RPMI7951 (cell line): ENCODE data around the gene TRAF5. TPM values are rescaled to one million over a fixed set of nuclear protein-coding genes. Genes with fewer than 3 reads are reported as not detected.

Source experiments
- DNase-seq: peaks from one replicate; pipeline ENCODE4 v3.0.0-alpha.2; 2012; ENCODE audit warnings: low read depth
- total RNA-seq: library from RNA; depleted of rRNA; stranded (reverse); fragments of >200 nt; shearing (Covaris generic); gene quantifications from 2 replicates; pipeline ENCODE4 v1.2.3, GENCODE V29; 2014

TRAF5 gene
- total RNA-seq, 1 experiment from 2014 or later: 7.9 TPM

DNA sequence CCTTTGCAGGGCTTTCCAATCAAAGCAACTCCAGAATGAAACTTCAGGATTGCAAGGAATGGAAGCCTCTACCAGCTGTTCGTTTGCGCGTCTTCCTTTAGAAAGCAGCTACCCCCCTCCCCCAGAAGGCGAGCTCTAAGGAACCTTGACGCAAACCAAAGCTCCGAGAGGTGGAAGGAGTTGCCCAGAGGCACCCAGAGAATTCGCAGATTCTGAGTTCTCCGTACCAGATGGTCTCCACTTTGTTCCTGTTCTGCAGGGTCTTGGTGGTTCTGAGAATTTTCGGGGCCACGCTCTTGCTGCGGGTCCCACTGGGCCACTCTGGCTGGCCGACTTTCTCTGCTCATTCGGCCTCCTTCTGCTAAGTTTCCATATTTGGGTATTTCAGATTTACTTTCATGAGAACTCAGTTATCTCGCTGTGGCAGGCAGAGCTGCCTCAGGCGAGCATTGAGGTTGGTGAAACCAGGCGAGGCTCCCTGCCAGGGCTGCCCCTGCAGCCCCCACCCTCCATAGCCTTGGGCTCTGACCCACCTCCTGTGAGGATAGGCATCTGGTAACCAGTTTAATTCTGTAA lies 801 bp downstream of the TRAF5 start:
- peak; percentile 80 for DNase-seq

DNA sequence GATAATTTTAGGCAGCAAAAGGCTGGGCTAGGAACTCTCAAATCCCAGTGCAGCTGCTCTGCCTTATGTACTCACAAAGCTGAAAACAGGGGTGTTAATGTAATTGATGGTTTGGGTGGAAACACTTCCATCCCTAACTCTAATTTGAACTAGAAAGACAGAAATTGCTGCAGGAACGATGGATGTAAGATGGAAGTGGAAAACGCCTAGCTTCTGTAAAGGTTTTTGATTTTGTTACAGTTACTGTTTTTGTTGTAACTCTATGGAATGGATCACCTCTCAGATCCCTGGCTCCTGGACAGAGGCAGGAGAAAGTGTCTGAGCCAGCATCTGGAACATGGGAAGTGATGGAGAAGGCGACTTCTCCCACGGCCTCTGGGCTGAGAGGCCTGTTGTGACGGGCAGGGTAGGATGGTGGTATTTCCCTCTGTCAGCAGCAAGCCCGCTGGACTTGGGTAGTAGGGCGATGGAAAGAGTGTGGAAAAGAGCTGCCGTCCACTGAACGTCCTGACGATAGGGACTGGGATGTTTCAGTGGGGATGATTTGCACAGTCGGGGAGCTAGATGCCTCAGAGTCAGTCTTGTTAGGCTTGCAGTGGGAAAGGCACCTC lies 1.6 kb downstream of the TRAF5 start:
- DNase-seq: no peak

DNA sequence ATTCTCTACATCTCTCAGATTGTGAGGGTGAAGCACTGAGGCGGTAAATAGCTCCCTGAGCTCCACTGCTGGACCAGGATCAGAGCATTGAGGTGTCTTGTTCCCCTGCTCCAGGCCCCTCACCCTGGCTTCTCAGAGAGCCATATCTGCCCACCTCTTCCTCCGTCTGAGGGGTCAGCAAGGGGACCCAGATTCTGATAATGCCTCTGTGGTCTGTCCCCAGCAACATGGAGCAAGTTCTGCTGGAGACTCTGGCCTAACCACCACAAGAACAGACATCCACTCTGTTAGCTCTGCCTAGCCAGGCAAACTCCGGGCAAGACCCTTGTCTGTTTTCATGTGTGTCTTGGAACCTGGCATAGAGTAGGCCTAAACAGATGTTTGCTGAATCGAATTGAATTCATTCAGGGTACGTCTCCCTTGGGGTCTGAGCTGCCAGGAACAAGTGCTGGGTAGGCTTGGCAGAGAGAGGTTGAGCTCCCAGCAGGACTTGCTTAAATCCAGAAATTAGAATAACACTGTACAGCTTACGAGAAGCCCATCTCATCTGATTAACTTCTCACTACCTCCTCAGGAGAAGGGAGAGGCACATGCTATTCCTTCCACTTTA lies 2.3 kb downstream of the TRAF5 start:
- DNase-seq: no peak

DNA sequence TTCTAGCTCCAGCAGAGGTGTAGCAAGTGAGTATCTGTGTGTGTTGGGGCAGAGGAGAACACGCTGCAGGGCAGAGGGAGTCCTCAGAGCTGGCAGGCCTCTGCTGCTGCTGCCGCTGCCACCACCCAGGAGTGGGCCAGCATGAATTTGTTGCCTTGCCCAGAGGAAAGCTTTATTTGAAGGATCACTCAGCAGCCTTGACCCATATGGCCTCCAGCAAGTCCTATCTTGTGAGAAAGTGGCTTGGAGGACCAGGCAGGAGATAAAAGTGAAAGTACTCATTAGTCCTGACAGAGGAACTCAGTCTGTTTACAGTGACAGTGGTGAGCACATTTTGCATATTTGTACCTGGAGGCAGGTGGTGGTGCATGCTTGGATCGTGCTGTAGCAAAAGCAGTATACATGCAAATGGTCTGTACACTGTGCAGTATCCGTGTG lies 3.1 kb downstream of the TRAF5 start:
- no peak for DNase-seq

DNA sequence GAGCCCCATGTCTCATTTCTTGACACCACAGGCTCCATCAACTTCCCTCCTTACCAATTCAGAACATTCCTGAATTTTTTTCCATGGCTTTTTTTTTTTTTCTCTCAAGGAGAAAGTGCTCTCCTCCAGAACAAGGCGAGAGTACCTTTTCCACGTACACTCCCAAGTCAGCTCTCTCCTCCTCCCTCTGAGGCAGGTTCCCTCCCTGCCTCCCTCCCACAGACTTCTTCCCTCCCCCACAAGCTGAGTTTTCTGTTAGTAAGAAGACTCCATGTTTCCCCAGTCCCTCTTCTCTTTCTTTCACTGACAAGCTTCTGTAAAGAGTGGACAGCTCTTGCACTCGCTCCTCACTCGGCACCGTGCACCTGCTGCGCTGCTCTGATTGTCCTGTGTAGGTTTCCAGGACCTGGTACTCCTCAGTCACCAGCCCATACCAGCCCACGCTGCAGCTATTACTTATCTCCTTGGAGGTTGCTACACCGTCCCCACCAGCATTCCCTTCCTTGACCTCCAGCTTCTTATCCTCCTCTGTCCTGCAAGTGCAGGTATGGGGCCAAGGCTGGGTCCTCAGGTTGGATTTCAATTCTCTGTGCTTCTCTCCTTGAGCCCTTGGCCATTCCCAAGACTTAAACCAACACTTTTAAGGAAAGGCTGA lies 3.8 kb downstream of the TRAF5 start:
- DNase-seq: no peak

DNA sequence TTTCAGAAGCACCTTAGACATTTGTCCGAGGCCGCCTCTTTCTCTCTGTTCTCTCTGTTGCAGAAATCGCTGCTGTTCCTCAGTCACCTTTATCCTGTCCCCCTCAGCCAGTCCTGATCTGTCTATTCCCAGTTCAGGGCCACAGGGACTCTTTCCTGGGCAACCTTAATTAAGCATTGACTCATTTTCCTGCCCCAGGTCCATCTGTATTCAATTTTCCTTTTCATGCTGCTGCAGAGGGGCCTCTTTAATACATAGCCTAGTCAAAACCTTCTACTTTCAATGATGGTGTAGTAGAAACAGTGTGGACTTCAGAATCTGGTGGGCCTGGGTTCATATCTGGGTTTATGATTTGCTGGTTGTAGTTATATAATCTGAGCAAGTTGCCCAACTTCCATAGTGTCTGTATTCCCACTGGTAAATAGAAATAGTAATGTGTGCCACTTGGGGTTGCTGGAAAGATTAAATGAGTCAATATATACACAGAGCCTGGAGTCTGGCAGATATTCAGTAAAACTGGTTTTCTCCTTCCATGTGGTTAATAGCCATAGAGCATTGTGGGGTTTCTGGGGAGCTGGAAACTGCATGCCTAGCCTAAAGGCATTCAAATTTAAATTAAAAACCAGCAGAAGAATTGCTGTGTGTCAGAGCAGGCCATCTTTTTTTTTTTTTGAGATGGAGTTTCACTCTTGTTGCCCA lies 4.5 kb downstream of the TRAF5 start:
- peak; percentile 82 for DNase-seq

DNA sequence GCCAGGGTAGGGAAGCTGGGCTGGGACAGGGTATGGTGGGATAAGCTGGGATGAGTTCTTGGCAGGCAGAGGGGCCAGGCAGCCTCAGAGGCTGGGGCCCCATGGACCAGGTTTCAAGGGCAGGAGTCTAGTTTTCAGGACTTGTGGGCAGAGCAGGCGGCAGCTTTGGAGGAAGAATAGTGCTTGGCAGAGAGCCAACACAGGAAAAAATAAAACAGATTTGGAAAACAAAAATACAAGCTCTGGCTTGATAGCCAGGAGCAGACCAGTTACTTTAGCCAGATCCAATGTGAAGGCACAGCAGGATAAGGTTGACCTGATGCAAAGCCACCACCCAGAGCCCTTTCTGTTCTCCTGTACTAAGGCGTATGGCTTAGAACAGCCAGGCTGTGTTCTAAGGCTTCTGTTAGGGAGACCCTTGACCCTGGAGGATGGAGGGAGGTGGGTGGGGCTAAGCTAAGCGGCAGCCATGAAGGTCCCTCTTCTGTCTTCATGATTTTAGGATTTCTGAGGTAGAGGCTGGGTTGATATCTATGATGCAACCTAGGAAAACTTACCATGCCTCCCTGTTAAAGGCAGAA lies 5.5 kb downstream of the TRAF5 start:
- no peak for DNase-seq

DNA sequence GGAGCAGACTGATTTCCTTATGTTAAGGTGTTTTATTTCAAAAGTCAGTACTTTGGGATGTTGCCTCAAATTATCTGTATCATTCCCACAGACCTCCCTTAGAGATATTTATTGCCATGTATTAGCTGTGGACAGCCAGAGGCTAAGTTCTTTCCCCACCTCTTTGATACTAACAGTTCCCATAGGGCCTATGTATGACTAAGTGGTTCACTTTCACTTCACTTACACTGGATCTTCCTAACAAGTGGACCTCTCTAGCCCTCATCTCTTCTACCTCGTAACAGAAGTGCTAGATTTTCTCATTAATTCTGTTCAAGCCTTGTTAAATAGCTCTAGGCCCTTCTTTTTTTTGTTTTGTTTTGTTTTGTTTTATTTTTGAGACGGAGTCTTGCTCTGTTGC lies 6.2 kb downstream of the TRAF5 start:
- no peak for DNase-seq

DNA sequence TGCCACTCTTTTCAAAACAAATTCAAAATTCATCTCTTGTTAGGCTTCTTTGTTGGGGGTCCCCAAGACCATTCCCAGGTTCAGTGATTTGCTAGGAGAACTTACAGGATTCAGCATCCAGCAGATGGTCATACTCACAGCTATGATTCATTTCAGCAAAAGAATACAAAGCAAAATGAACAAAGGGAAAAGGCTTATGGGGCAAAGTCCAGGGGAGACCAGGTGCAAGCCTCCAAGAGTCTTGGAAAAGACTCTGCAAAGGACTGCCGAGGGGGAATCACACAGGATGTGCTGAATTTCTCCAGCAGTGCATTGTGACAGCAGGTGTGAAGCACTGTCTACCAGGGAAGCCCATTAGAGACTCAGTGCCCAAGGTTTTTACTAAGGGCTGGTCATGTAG lies 7.3 kb downstream of the TRAF5 start:
- DNase-seq: no peak

DNA sequence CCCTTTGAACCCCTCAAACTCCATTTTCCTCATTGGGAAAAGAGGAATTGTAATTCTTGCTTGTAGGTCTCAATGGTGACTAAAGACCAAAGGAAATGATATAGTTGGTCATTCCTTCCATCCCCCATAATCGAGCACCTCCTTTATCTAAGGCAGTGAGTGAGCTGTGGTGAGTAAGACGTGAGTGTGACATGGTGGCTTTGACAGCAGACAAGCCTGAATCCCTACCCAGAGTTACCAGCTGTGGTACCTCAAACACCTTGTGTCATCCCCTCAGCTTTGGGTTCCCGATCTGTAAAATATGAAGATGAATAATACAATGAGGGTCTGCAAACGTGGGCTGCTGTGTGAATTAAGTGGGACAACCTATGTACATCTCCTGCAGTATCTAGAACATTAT lies 8.4 kb downstream of the TRAF5 start:
- DNase-seq: no peak

DNA sequence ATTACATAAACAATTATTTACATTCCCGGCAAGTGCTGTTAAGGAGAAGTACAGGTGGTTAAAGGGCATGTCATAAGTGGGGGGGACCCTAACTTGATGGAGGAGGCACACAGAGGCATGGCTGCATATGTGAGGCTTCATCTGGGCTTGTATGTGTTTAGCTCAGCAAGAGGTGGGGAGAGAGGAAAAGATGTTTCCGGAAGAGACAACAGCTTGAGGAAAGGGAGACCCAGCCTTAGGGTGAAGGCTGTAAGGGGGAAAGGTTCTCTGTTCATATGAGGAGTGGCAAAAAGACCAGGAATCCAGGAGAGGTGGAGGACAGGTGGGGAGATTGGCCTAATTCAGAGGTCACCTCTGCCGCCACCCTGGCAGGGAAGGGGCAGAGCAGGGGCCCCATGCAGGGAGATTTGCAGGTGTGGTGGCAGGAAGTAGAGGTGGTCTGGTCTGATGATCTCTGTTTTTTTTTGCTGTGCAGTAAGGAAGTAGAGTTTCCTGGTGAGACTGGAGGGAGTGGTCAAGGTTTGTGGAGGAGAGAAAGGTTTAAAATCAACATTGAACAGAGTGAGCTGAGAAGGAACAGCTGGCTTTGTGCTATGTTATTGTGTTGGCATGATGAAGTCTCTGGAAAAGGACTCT lies 9.0 kb downstream of the TRAF5 start:
- DNase-seq: no peak

DNA sequence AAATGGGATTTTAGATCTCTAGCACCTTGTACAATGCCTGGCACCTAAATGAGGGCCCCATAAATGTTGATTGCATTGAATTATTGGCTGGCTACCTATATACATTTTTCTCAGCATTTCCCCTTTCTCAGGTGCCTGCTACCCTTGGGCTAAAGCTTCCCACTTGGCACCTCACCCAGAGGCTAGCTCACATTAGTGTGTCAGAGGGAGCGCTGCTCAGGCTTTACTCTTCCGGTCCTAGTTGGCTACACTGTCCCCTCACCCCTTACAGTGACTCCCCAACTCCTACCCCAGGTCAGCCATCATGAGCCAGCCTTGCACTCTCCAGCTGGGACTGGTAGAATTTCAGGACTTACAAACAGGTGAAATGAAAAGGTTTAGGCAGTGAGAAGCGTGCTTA lies 9.5 kb downstream of the TRAF5 start:
- DNase-seq: no peak

DNA sequence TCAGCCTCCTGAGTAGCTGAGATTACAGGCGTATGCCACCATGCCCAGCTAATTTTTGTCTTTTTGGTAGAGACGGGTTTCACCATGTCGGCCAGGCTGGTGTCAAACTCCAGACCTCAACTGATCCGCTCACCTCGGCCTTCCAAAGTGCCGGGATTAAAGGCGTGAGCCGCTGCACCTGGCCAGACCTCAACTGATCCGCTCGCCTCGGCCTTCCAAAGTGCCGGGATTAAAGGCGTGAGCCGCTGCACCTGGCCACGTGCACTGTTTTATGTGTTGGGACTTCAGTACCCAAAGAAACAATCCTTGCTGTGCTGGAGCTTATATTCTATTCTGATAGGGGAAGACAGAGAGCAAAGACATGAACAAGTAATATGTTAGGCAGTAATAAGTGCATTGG lies 10.1 kb downstream of the TRAF5 start:
- DNase-seq: no peak

DNA sequence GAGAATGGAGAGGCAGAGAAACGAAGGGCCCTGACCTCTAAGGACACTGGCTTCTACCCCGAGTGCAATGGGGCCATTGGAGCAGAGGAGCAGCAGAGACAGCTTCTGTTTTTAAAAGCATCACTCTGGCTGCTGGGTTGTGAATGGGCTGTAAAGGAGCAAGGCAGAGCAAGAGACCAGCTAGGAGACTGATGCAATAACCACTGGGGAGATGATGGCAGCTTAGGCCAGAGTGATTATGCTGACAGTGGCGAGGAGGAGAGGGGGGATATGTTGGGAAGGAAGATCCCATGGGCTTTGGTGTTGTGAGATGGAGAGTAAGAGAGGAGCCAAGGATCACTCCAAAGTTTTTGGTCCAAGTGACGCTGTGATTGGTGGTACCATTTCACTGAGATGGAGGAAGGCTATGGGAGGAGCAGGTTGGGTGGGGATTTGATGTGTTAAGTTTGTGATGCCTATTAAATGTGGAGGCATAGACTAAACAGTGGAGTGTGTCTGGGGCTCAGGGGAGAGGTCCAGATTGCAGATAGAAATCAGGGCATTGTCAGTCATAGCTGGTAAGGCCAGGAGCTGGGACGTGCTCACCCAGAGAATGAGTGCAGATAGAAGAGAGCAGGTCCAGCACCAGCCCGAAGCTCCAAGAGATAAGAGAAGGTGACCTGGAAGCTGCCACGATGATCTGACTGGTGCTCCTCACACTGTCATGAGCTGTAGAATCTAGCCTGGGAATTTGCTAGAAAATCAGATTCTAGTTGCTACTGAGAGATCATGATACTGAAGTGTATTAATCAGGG lies 11.0 kb downstream of the TRAF5 start:
- no peak for DNase-seq

DNA sequence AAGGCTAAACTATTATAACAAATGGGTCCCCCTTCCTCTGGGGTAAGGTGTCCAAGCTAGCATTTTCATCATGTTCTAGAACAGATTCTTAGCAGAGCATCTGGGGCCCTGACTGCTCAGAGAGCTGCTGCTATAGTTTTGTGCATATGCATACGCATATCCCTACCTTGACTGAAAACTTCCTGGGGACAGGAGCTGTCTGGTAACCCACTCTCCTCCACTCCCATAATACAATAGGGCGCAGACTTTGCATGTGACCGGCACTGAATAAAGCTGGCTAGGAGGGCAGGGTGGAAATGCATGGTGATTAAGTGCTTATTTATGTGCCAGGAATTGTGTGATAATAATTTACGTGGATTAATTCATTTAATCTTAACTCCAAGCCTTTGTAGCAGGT lies 11.6 kb downstream of the TRAF5 start:
- no peak for DNase-seq

DNA sequence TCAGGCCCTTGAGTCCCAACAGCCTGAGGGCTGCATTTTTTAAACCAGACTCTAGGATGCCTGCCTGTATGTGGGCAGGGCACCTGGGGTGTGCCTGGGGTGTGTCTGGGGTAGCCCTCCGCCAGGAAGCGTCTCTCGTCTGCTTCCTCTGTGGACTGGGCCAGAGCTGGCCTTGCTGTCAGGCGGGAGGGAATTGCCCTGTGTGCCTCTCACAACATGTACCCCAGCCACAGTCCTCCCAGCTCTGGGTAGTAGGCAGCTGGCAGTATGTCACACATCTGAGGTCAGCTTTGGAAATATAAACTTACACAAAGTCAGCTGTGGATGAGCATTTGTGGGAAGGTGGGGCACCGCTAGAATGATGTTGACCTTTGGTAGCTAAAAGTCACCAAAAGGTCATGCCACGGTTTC lies 13.0 kb downstream of the TRAF5 start:
- no peak for DNase-seq

DNA sequence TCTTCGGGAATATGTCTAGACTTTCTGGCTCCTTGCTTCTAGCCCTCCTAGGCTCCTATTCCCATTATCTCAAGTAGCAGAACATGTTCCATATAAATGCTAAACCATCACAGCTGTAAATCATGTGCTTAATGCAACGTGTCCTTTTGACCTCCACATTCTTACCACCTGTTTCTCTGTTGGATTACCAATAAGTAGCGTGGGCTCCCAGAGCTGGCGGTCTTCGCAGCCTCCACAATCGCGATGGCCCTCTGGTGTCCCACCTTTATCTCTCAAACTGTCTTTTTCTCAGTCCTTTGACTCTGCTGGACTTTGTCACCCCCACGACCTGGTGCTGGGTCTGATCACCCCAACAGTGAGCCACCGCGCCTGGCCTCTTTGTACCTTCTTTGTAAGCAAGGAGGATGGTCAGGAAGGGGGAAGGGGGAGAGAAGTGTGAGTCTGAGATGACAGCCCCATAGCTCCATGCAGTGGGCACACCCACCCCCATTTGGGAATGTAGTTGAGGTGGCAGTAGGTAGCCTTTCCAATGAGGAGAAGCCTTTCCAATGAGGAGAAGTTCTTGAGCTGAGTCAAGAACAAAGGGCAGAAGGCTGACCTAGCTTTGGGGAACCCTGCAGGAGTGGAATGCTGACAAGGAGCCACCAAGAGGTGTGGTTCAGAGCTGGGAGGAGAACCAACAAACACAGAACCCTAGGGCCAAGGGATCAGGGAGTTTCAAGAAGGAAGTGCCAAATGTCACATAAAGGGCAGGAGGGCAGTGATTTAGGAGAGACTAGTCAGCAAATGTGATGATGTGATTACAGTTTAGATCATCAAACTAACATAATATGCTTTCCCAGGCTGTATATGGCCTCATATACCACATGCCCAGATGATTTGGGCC lies 14.2 kb downstream of the TRAF5 start:
- no peak for DNase-seq

DNA sequence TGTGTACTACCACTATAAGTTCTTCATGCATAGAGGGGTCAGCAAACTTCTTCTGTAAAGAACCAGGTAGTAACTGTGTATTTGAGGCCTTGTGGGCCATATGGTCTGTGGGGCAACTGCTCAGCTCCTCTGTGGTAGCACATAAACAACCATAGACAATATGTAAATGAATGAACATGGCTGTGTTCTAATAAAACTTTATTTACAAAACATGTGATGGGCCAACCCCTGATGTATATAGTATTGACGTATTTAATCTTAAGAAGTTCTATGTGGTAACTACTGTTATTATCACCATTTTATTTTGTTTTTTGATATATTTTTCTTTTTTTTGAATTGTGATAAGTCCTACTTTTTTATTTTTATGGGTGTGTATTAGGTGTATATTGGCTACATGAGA lies 15.4 kb downstream of the TRAF5 start:
- no peak for DNase-seq

DNA sequence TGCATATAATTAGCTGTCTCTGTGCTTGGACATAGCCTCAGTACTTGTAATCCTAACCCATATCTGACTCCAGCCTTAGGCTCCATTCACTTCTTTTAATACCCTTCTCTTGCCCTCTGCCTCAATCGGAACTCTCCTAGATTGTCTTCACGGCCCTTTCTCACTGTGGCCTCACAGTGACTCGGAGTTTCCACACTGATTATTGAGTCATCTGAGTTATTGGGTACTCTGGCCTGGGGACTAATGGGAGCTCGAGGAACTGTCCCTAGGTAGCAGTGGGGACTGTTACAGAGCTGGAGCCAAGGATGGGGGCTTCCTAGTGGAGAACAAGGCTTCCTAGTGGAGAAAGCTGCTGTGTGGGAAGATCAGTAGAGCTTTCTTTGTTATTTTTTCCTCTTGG lies 17.0 kb downstream of the TRAF5 start:
- DNase-seq: no peak

DNA sequence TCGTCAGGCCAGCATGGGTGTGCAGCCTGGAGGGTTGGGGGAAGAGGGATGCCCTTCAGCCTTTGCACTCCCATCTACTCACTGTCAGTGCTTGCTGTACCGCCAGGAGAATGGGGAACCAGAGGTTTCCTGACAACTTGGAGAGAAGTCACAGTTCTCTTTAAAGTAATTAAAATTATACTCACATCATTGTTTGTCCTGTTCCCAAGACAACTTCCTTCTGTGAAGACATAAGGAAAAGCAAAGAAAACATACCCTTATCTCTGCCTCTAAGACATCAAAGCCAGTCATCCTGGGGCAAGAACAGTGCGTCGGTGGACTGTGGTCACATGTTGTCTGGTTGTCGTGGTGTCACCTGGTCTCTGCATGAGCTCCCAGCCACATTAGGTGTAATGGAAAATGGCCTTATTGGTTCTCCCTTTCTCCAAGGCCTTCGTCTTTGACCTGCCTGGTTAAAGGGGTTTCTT lies 17.6 kb downstream of the TRAF5 start:
- DNase-seq: no peak
